Panc1 (cell line): ENCODE results near the gene NOP58. TPM values are rescaled to one million over a fixed set of nuclear protein-coding genes. Genes with fewer than 3 reads are reported as not detected.
"Not testable (repeated sequence)": the region's sequence is repeated elsewhere in the genome, so short reads cannot be mapped to it uniquely, and the experiment has no call there.

Experiments
- ATAC-seq: fragments of 200-7000 bp; cut with Tn5 transposase; 2 replicates; pipeline ENCODE4 v1.9.1; 2020; ENCODE audit warnings: mild to moderate bottlenecking, moderate library complexity
- BruUV-seq: library from RNA; stranded (reverse); fragments of 400-500 nt; replicated peaks from 2 replicates; lab custom pipeline; 2021; lab: Mats Ljungman, UMichigan
- CTCF ChIA-PET: fragments of 300-600 bp; sonication (Branson Sonifier 250); formaldehyde crosslinking; loops from one replicate; lab custom pipeline; 2022; ENCODE audit warnings: antibody characterized with exemption; lab: Charles Lee
- POLR2A ChIA-PET: fragments of 300-600 bp; sonication (Branson Sonifier 250); formaldehyde crosslinking; loops from one replicate; lab custom pipeline; 2022; ENCODE audit warnings: antibody characterized with exemption; lab: Charles Lee
- DNase-seq: peaks from one replicate; pipeline ENCODE4 v3.0.0-alpha.2; 2010; ENCODE audit warnings: low read depth, low spot score
- H3K27ac ChIP-seq: 2 replicates; pipeline ENCODE4 v1.5.1; 2011; ENCODE audit warnings: mild to moderate bottlenecking, low read length, inconsistent platforms
- H3K27me3 ChIP-seq: fragments of 200-500 bp; sonication (Bioruptor generic); 2 replicates; pipeline ENCODE4 v1.6.0; 2014; ENCODE audit warnings: low read length, inconsistent platforms; ENCODE audit not compliant: control insufficient read depth, insufficient read depth
- H3K36me3 ChIP-seq: fragments of 200-500 bp; sonication (Bioruptor generic); 2 replicates; pipeline ENCODE4 v1.5.1; 2014; ENCODE audit warnings: inconsistent platforms, mild to moderate bottlenecking, low read length, moderate library complexity; ENCODE audit not compliant: control insufficient read depth, insufficient read depth
- H3K4me1 ChIP-seq: 2 replicates; pipeline ENCODE4 v1.5.1; 2011; ENCODE audit warnings: inconsistent platforms, mild to moderate bottlenecking, low read length, moderate library complexity; ENCODE audit not compliant: control insufficient read depth, insufficient read depth
- H3K4me3 ChIP-seq, 2 experiments: 2 replicates each; pipeline ENCODE4 v1.5.1; 2011 to 2012; ENCODE audit warnings: low read depth in 2 of 2, low read length in 2 of 2, mild to moderate bottlenecking in 2 of 2, inconsistent platforms in 1 of 2, moderate library complexity in 1 of 2
- H3K9me3 ChIP-seq: fragments of 200-500 bp; sonication (Bioruptor generic); 2 replicates; pipeline ENCODE4 v1.5.1; 2014; ENCODE audit warnings: low read depth, mild to moderate bottlenecking, inconsistent platforms, low read length, moderate library complexity; ENCODE audit not compliant: control insufficient read depth, insufficient read depth
- CTCF ChIP-seq: fragments of 450-650 bp; IDR thresholded peaks from 2 replicates; pipeline ENCODE4 v1.5.1; 2017; ENCODE audit warnings: mild to moderate bottlenecking
- POLR2AphosphoS5 ChIP-seq: IDR thresholded peaks from 2 replicates; pipeline ENCODE4 v1.6.1; 2012; ENCODE audit warnings: mild to moderate bottlenecking, low read depth, low read length, moderate library complexity
- REST ChIP-seq, 2 experiments: IDR thresholded peaks; 2 replicates each; pipeline ENCODE4 v1.6.1; 2011 to 2012; ENCODE audit warnings: low read depth in 2 of 2, control low read depth in 1 of 2, low read length in 1 of 2, mild to moderate bottlenecking in 1 of 2, moderate library complexity in 1 of 2; ENCODE audit not compliant: insufficient read depth in 1 of 2
- SIN3A ChIP-seq: IDR thresholded peaks from 2 replicates; pipeline ENCODE4 v1.6.1; 2012; ENCODE audit warnings: low read depth, mild to moderate bottlenecking, low read length, moderate library complexity, borderline replicate concordance; ENCODE audit not compliant: insufficient read depth
- TCF7L2 ChIP-seq: IDR thresholded peaks from 2 replicates; pipeline ENCODE4 v1.6.1; 2011; ENCODE audit warnings: mild to moderate bottlenecking, low read depth, low read length, inconsistent platforms
- in situ Hi-C: cut with HindIII; loops from 2 replicates; pipeline ENCODE4 v1.10.0; 2016; ENCODE audit warnings: low sequenced_read_pairs, low pct_unique_long_range_greater_than_20kb
- intact Hi-C: fragments of 100-400 bp; cut with micrococcal nuclease; formaldehyde crosslinking; loops from one replicate; pipeline ENCODE4 v1.10.0; 2022; ENCODE audit not compliant: unreplicated experiment
- total RNA-seq: library from RNA; stranded (reverse); gene quantifications from one replicate; pipeline ENCODE4 v1.2.1, GENCODE V29; 2021; ENCODE audit not compliant: unreplicated experiment

The NOP58 gene
- total RNA-seq, 1 experiment from 2014 or later, result 119 TPM

- no peaks in the 10 kb centered on the region for H3K36me3 ChIP-seq
Observed at GRCh38 chr2:202237787-202238233, 27.8 kb upstream of the NOP58 start.

GRCh38 chr2:202238234-202239197 is 27.0 kb upstream of the NOP58 start, which contains the start of gene SUMO1:
TSS of gene SUMO1 (minus strand) at chr2:202238597. CDS start at chr2:202238451, 146 bp downstream.
- H3K27ac ChIP-seq, result peak within 1 kb of the TSS; percentile 88
- H3K4me3 ChIP-seq, result peak within 1 kb of the TSS; percentile 87 to 97
- TSS peak; percentile 92 for BruUV-seq
- no peak for TF ChIP-seq CTCF
- no peak for TF ChIP-seq TCF7L2
- no peak for TF ChIP-seq REST (IDR thresholded peaks at IDR 0.05; ENCODE audit: insufficient read depth in 1 of 2, low read depth in 2 of 2, low read length in 1 of 2)
- TF ChIP-seq POLR2AphosphoS5, result peak; percentile 74
- peak; percentile 38; the same call in 1 of the 2 replicates for TF ChIP-seq SIN3A
- in situ Hi-C loops, result no loop called here
- H3K9me3 ChIP-seq, result no peaks in the 10 kb centered on the region
- DNase-seq, result peak; percentile 59
- H3K27me3 ChIP-seq, result no peaks in the 10 kb centered on the region
- CTCF ChIA-PET, result interaction anchor here (0.6 kb wide), 1 partner anchor 554 kb away, joined by 3 read pairs; no protein-coding TSS in a partner anchor
- H3K4me1 ChIP-seq, result peaks cover 4% of the 10 kb centered on the region; the same call in 1 of the 2 replicates
- intact Hi-C loops, result no loop called here
- ATAC-seq, result peak; percentile 99
- H3K36me3 ChIP-seq, result no peaks in the 10 kb centered on the region
- POLR2A ChIA-PET, result no interaction called here

More at GRCh38 chr2:202237787-202238233, 27.8 kb upstream of the NOP58 start:
- no peaks in the 10 kb centered on the region for H3K9me3 ChIP-seq
- H3K27me3 ChIP-seq, result no peaks in the 10 kb centered on the region
- no TSS peak for BruUV-seq
- ATAC-seq, result peak; percentile 73
- POLR2A ChIA-PET, result no interaction called here
- CTCF ChIA-PET, result no interaction called here
- peak overlapping the region; percentile 84 for H3K27ac ChIP-seq
- TF ChIP-seq REST (IDR thresholded peaks at IDR 0.05; ENCODE audit: insufficient read depth in 1 of 2, low read depth in 2 of 2, low read length in 1 of 2), result no peak
- no peak for TF ChIP-seq TCF7L2
- H3K4me1 ChIP-seq, result peaks cover 4% of the 10 kb centered on the region; the same call in 1 of the 2 replicates
- no peak for DNase-seq
- in situ Hi-C loops (no loop called here), intact Hi-C loops (no loop called here)
- peak overlapping the region; percentile 87 to 97 for H3K4me3 ChIP-seq

GRCh38 chr2:202247710-202248109 is 17.9 kb upstream of the NOP58 start:
- H3K27me3 ChIP-seq, BruUV-seq, H3K36me3 ChIP-seq, ATAC-seq, H3K4me3 ChIP-seq, H3K4me1 ChIP-seq, DNase-seq, H3K9me3 ChIP-seq, H3K27ac ChIP-seq, CTCF ChIA-PET, in situ Hi-C loops, intact Hi-C loops: not testable (repeated sequence)
- POLR2A ChIA-PET, result interaction anchor here (0.5 kb wide), 1 partner anchor 19 kb away, joined by 5 read pairs; no protein-coding TSS in a partner anchor
